Vagina (tissue), 2 donors: ENCODE results near the gene C4orf33. TPM values are rescaled to one million over a fixed set of nuclear protein-coding genes. Genes with fewer than 3 reads are reported as not detected.

Experiments
- DNase-seq, 2 donors: peaks; one replicate each; pipeline ENCODE4 v3.0.0-alpha.2; 2017; ENCODE audit errors: extremely low spot score in 2 of 2
- H3K27ac ChIP-seq: fragments of 200-600 bp; sonication (generic); one replicate; pipeline ENCODE4 v1.5.1; 2019
- H3K27me3 ChIP-seq: fragments of 200-600 bp; sonication (generic); one replicate; pipeline ENCODE4 v1.5.1; 2019
- H3K36me3 ChIP-seq, 2 donors: fragments of 200-600 bp; sonication (generic); one replicate each; pipeline ENCODE4 v1.5.1; 2017 to 2019
- H3K4me1 ChIP-seq: fragments of 200-600 bp; sonication (generic); one replicate; pipeline ENCODE4 v1.5.1; 2019
- H3K4me3 ChIP-seq, 2 donors: fragments of 200-600 bp; sonication (generic); 1 replicate in 1 of 2; 2 replicates in 1 of 2; pipeline ENCODE4 v1.5.1; 2016 to 2019
- H3K9me3 ChIP-seq: fragments of 200-600 bp; sonication (generic); one replicate; pipeline ENCODE4 v1.5.1; 2019
- CTCF ChIP-seq, 3 experiments: fragments of 450-650 bp in 2 of 3; fragments of 200-600 bp in 1 of 3; sonication (generic) in 1 of 3; IDR thresholded peaks; one replicate each; pipeline ENCODE4 v1.5.1; 2017 to 2019; ENCODE audit warnings: antibody characterized with exemption in 3 of 3, mild to moderate bottlenecking in 2 of 3, moderate library complexity in 2 of 3
- POLR2A ChIP-seq, 2 donors: fragments of 450-650 bp; IDR thresholded peaks; one replicate each; pipeline ENCODE4 v1.6.1; 2017; ENCODE audit warnings: antibody characterized with exemption in 2 of 2, mild to moderate bottlenecking in 2 of 2, moderate library complexity in 2 of 2
- POLR2AphosphoS5 ChIP-seq, 2 donors: sonication (generic); formaldehyde crosslinking; IDR thresholded peaks; one replicate each; pipeline ENCODE4 v1.9.0; 2017; ENCODE audit warnings: antibody characterized with exemption in 2 of 2, mild to moderate bottlenecking in 2 of 2, low read depth in 1 of 2; ENCODE audit not compliant: insufficient read depth in 1 of 2
- intact Hi-C: fragments of 100-400 bp; cut with DNase I; formaldehyde crosslinking; loops from one replicate; pipeline ENCODE4 v1.15.1; 2023
- total RNA-seq: library from RNA; depleted of rRNA; stranded (reverse); fragments of >200 nt; gene quantifications from one replicate; pipeline ENCODE4 v1.2.3, GENCODE V29; 2016

Gene C4orf33
- total RNA-seq, 1 donor from 2014 or later: 8.8 TPM

GRCh38 chr4:129162450-129162849 is 66.5 kb downstream of the C4orf33 start:
- H3K4me1 ChIP-seq: no peaks in the 10 kb centered on the region
- H3K9me3 ChIP-seq: no peaks in the 10 kb centered on the region
- TF ChIP-seq CTCF (IDR thresholded peaks at IDR 0.05) (no peak), POLR2A (IDR thresholded peaks at IDR 0.05) (no peak), POLR2AphosphoS5 (IDR thresholded peaks at IDR 0.05; ENCODE audit: insufficient read depth in 1 of 2, low read depth in 1 of 2) (no peak)
- H3K27ac ChIP-seq: no peak overlapping the region
- H3K36me3 ChIP-seq: no peaks in the 10 kb centered on the region
- H3K4me3 ChIP-seq: no peak overlapping the region
- intact Hi-C loops: no loop called here
- DNase-seq: no peak
- no peaks in the 10 kb centered on the region for H3K27me3 ChIP-seq

DNA sequence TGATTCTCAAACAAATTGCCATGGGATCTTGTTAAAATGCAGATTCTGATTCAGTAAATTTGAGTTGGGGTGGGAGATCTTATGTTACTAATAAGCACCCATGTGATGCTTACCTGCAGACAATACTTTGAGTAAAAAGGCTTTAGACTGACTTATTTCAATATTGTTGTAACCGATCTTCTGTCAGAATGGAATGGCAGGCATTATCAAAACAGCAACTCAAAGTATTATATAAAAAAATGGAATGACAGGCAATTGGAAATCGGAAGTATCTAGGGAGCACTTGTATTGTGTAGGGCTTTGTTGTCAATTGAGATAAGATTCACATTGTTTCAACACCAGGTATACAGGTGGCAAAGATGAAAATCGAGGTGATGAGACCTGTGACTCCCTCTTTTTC is 67.5 kb downstream of the C4orf33 start:
- no peak overlapping the region for H3K27ac ChIP-seq
- no peak overlapping the region for H3K4me3 ChIP-seq
- H3K4me1 ChIP-seq: no peaks in the 10 kb centered on the region
- no peaks in the 10 kb centered on the region for H3K27me3 ChIP-seq
- no peaks in the 10 kb centered on the region for H3K9me3 ChIP-seq
- DNase-seq: no peak
- no peaks in the 10 kb centered on the region for H3K36me3 ChIP-seq
- TF ChIP-seq CTCF (IDR thresholded peaks at IDR 0.05) (no peak), POLR2A (IDR thresholded peaks at IDR 0.05) (no peak), POLR2AphosphoS5 (IDR thresholded peaks at IDR 0.05; ENCODE audit: insufficient read depth in 1 of 2, low read depth in 1 of 2) (no peak)
- intact Hi-C loops: no loop called here

GRCh38 chr4:129164243-129164642 is 68.3 kb downstream of the C4orf33 start:
- Histone ChIP-seq H3K4me1 (no peaks in the 10 kb centered on the region), H3K27me3 (no peaks in the 10 kb centered on the region), H3K36me3 (no peaks in the 10 kb centered on the region), H3K4me3 (no peak overlapping the region), H3K9me3 (no peaks in the 10 kb centered on the region), H3K27ac (no peak overlapping the region)
- no peak for DNase-seq
- TF ChIP-seq POLR2AphosphoS5 (IDR thresholded peaks at IDR 0.05; ENCODE audit: insufficient read depth in 1 of 2, low read depth in 1 of 2): no peak
- no peak for TF ChIP-seq CTCF (IDR thresholded peaks at IDR 0.05)
- TF ChIP-seq POLR2A (IDR thresholded peaks at IDR 0.05): no peak
- intact Hi-C loops: no loop called here

Other genes with a start within 250 kb of the C4orf33 start
- gene SCLT1, start 2.6 kb upstream of the C4orf33 start, total RNA-seq: 18.9 TPM